ENCODE data around the gene PRKCSH.

- TF ChIP-seq POLR2A (IDR thresholded peaks at IDR 0.05; ENCODE audit: low read length) (no peak), GATA1 (IDR thresholded peaks at IDR 0.05; ENCODE audit: low read depth, low read length) (no peak)
Measured at GRCh38 chr19:11457831-11458230, 22.4 kb downstream of the PRKCSH start.

Measured in erythroblast (primary cell).